GM15510 (cell line): ENCODE measurements around the gene CHCHD5.

Experiments used
- POLR2A ChIP-seq: IDR thresholded peaks from 3 replicates; pipeline ENCODE4 v1.6.1; 2011; ENCODE audit warnings: borderline replicate concordance; ENCODE audit not compliant: insufficient read length; ENCODE audit errors: extremely low read depth

The CHCHD5 gene

DNA sequence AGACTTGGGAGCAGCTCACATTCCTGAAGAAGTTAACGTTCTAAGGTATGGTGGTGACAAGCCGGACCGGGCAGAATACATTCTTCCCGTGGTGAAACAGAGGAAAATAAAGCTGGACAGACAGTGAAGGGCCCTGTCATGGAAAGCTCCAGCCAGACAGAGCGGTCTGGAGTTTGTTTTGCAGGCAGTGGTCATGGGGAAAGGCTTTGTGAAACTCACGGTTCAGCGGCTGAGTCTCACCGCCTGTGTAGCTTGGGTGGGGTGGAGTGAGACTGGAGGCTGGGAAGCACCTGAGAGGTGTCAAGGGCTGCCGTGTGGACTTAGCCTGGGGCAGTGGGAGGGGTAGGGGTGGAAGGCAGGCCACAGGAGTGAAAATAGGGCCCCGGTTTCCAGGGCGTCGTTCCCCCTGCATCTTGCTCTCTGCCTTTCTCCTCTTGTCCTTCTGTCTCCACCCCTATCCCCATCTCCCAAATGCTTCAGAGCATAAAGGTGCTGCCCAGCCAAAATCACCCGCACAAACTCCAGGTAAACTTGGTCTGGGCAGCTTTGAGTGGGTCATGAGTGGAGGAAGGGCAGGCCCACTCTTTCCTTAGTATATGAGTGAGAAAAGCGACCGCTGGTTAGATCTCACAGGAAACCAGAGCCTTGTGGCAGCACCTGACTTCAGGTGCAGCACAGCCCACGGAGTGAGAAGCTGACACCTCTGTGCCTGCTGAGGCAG lies 49.9 kb downstream of the CHCHD5 start:
- TF ChIP-seq POLR2A: no peak

- TF ChIP-seq POLR2A: no peak
Observed at GRCh38 chr2:112634874-112635157, 50.4 kb downstream of the CHCHD5 start.

DNA sequence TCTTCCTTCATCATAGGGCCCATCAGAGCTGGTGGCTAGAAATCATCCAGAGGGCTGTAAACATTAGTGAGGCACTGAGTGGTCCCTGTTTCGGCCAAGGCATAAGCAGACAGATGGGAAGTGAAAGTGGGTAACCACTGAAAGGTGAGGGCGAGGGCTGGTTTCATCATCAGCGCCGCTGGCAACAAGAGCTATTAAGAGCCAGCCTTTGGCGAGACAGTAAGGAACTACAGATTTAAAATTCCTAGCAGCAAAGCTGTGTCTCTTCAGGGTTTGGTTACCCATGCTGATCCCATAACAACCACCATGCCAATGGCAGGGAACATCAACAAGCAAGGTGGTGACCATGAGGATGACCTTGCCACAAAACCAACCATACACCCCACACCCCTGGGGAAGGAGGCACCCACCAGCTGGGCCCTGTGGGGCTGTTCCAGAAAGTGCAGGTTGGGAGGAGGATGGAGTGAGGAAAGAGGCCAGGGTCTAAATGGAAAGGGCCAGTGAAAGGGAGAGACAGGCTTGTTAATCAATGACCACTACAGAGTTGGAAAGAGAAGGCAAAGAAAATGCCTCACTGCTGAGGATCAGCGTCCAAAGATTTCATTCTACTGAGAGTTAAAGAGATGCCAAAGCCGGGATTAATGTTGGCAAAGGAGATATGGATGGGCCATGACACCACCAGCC lies 52.3 kb downstream of the CHCHD5 start:
- no peak for TF ChIP-seq POLR2A

DNA sequence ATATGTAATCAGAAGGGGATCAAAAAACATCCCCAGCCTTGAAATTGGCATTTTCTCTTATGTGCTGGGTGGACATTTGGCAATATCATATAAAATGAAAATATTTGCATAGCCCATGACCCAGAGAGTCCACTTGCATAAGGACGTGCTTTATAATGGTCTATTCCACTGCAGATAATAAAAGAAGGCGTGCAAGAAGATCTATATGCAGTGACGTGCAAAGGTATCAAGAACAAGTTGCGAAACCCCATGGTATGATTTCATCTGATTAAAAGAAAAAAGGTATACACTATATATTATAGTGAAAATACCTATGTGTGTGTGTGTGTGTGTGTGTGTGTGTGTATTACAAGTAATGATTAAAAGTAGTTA lies 52.9 kb downstream of the CHCHD5 start:
- no peak for TF ChIP-seq POLR2A
